ENCODE measurements around the gene ACTR3C.
"Not testable (repeated sequence)": the region's sequence is repeated elsewhere in the genome, so short reads cannot be mapped to it uniquely, and the experiment has no call there.

Gene ACTR3C

GRCh38 chr7:150314639-150315239 lies 8.6 kb downstream of the ACTR3C start:
- DNase-seq = no peak

GRCh38 chr7:150313870-150314269 lies 9.5 kb downstream of the ACTR3C start:
- DNase-seq = no peak

- DNase-seq = no peak
Measured at GRCh38 chr7:150313367-150313809, 10.0 kb downstream of the ACTR3C start.

- DNase-seq = not testable (repeated sequence)
Measured at GRCh38 chr7:150312649-150313366, 10.5 kb downstream of the ACTR3C start.

GRCh38 chr7:150311711-150312110 lies 11.6 kb downstream of the ACTR3C start:
- no peak for DNase-seq

- no peak for DNase-seq
Measured at GRCh38 chr7:150311146-150311545, 12.2 kb downstream of the ACTR3C start.

- DNase-seq = no peak
Measured at GRCh38 chr7:150308575-150308974, 14.8 kb downstream of the ACTR3C start.

GRCh38 chr7:150307904-150308303 lies 15.4 kb downstream of the ACTR3C start:
- no peak for DNase-seq

- no peak for DNase-seq
Measured at GRCh38 chr7:150307129-150307528, 16.2 kb downstream of the ACTR3C start.

GRCh38 chr7:150306377-150306776 lies 17.0 kb downstream of the ACTR3C start:
- not testable (repeated sequence) for DNase-seq

- not testable (repeated sequence) for DNase-seq
Measured at GRCh38 chr7:150305903-150306284, 17.5 kb downstream of the ACTR3C start.

- not testable (repeated sequence) for DNase-seq
Measured at GRCh38 chr7:150305259-150305902, 18.0 kb downstream of the ACTR3C start.

- not testable (repeated sequence) for DNase-seq
Measured at GRCh38 chr7:150304499-150305258, 18.7 kb downstream of the ACTR3C start.

- DNase-seq = not testable (repeated sequence)
Measured at GRCh38 chr7:150302908-150303310, 20.4 kb downstream of the ACTR3C start.

GRCh38 chr7:150297978-150298377 lies 25.4 kb downstream of the ACTR3C start:
- DNase-seq = not testable (repeated sequence)

GRCh38 chr7:150296802-150297201 lies 26.5 kb downstream of the ACTR3C start:
- DNase-seq = not testable (repeated sequence)

- DNase-seq = not testable (repeated sequence)
Measured at GRCh38 chr7:150295614-150296013, 27.7 kb downstream of the ACTR3C start.

- not testable (repeated sequence) for DNase-seq
Measured at GRCh38 chr7:150295027-150295426, 28.3 kb downstream of the ACTR3C start.

- DNase-seq = not testable (repeated sequence)
Measured at GRCh38 chr7:150290317-150290716, 33.0 kb downstream of the ACTR3C start.

GRCh38 chr7:150288816-150289215 lies 34.5 kb downstream of the ACTR3C start:
- not testable (repeated sequence) for DNase-seq

GRCh38 chr7:150287815-150288214 lies 35.5 kb downstream of the ACTR3C start:
- DNase-seq = not testable (repeated sequence)

Data from nucleus accumbens (tissue), 56 donors.